SK-N-MC (cell line): ENCODE data around the gene ATCAY.
"Not testable (repeated sequence)": the region's sequence is repeated elsewhere in the genome, so short reads cannot be mapped to it uniquely, and the experiment has no call there.

Experiments
- DNase-seq: peaks from one replicate; pipeline ENCODE4 v3.0.0-alpha.2; 2011; ENCODE audit warnings: low read depth, low spot score
- H3K27ac ChIP-seq: fragments of 200-600 bp; sonication (generic); 2 replicates; pipeline ENCODE4 v1.5.1; 2016; ENCODE audit warnings: mixed run types
- H3K36me3 ChIP-seq: fragments of 200-600 bp; sonication (generic); 2 replicates; pipeline ENCODE4 v1.6.1; 2017; ENCODE audit warnings: antibody characterized with exemption, low read length, mixed read lengths; ENCODE audit not compliant: insufficient read depth
- H3K4me3 ChIP-seq: fragments of 200-600 bp; sonication (generic); 2 replicates; pipeline ENCODE4 v1.5.1; 2016
- H3K9ac ChIP-seq: fragments of 200-600 bp; sonication (generic); 2 replicates; pipeline ENCODE4 v1.8.0; 2017; ENCODE audit warnings: mixed run types, mixed read lengths; ENCODE audit not compliant: insufficient read length
- H3K9me3 ChIP-seq: fragments of 200-600 bp; sonication (generic); 2 replicates; pipeline ENCODE4 v1.6.1; 2017; ENCODE audit warnings: low read depth, mild to moderate bottlenecking, antibody characterized with exemption, low read length, moderate library complexity, mixed read lengths
- EZH2 ChIP-seq: fragments of 200-600 bp; sonication (generic); IDR thresholded peaks from one replicate; pipeline ENCODE4 v1.6.1; 2017; ENCODE audit warnings: antibody characterized with exemption
- FOXP2 ChIP-seq: optimal IDR thresholded peaks from 2 replicates; pipeline ENCODE3; 2011; ENCODE audit warnings: mild to moderate bottlenecking, moderate library complexity; ENCODE audit not compliant: insufficient read depth; ENCODE audit errors: extremely low read length, control extremely low read depth
- POLR2AphosphoS5 ChIP-seq: IDR thresholded peaks from 2 replicates; pipeline ENCODE4 v1.6.1; 2012; ENCODE audit warnings: mild to moderate bottlenecking, low read depth, low read length, borderline replicate concordance

The ATCAY gene

DNA sequence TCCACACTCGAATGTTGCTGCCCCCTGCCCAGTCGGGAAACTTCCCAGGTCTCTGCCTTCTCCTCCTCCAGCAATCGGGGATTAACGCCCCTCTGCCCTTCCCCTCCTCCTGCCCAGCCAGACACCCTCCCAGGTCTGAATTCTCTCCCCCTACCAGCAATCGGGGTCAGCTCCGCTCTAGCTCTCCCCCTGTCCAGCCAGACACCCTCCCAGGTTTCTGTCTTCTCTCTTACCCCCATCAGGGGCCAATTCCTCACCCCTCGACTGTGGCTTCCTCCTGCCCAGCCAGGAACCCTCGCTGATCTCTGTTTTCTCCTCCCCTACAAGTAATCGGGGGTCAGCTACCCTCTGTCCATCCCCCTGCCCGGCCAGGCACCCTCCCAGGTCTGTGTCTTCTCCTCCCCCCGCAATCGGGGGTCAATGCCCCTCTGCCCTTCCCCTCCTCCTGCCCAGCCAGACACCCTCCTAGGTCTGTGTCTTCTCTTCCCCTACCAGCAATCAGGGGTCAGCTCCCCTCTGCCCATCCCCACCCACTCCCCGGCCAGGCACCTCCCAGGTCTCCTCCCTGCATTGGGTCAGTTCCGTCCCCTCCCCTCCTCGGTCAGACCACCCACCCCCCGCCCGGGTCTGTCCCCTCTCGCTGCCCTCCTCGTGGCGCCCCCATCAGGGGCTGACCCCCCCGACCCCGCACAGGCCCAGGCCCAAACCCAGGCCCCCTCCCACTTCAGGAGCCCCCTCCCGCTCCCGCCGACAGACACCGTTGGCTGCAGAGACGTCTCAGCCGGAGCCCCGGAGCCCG, 12.3 kb upstream of the ATCAY start:
- DNase-seq: no peak
- no peaks in the 10 kb centered on the region for H3K9me3 ChIP-seq
- no peak overlapping the region for H3K4me3 ChIP-seq
- H3K9ac ChIP-seq: no peak overlapping the region
- H3K36me3 ChIP-seq: no peaks in the 10 kb centered on the region
- no peak overlapping the region for H3K27ac ChIP-seq
- TF ChIP-seq FOXP2 (no peak), EZH2 (no peak), POLR2AphosphoS5 (no peak)

DNA sequence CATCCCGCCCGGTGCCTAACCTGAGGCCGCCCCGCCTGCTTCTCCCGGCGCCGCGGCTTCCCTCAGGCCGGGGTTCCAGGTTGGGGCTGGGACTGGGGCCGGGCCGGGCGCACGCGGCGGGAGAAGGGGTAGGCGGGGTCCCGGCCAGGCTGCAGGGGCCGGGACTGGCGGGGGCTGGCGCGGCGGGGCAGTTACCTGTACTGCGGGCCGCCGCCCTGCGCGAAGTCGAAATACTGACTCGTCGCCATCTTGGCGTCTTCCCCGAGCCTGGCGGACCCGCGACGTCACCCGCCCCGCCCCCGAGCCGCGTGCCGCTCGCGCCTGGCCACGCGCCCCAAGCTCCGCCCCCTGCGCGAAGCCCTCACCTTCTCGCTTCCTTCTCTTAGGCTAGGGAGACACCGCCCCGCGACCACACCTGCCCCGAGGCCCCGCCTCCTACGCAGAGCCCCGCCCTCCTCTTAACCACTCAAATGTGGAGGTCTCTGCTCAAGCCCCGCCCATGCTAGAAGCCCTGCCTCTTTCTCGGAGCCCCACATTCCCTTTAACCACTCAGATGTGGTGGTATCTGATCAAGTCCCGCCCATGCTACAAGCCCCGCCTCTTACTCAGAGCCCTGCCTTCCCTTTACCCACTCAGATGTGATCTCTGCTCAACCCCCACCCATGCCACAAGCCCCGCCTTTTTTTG, 11.6 kb upstream of the ATCAY start, which contains the start of gene ZFR2:
ZFR2 (minus strand) TSS at position 269 of the 687 bp plus-strand sequence; CDS start at position 248, 21 bp downstream.
- DNase-seq: no peak
- Histone ChIP-seq H3K9ac (no peak within 1 kb of the TSS), H3K4me3 (no peak within 1 kb of the TSS), H3K27ac (no peak within 1 kb of the TSS), H3K36me3 (no peaks in the 10 kb centered on the region), H3K9me3 (no peaks in the 10 kb centered on the region)
- TF ChIP-seq FOXP2: no peak
- TF ChIP-seq POLR2AphosphoS5: no peak
- no peak for TF ChIP-seq EZH2

DNA sequence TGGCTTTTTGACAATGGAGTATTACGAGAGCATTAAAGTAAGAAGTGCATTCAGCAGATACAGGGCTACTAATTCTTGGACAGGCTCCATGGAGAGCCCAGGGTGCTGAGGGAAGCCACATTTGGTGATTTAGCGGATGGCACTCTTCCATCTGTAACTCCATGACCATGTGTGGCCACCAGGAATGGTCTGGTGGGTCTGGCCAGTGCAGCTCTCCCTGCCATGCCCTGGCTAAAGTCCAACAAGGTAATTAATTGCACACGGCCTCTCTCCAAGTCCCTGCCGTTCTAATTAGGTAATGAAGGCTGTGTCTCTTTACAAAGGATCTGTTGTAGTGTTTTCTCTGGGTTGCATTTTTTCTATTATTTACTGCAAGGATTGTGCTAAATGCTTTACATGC, 7.3 kb upstream of the ATCAY start:
- DNase-seq: no peak
- TF ChIP-seq EZH2: no peak
- TF ChIP-seq POLR2AphosphoS5: no peak
- no peak for TF ChIP-seq FOXP2
- H3K9me3 ChIP-seq: no peaks in the 10 kb centered on the region
- H3K4me3 ChIP-seq: no peak overlapping the region
- H3K9ac ChIP-seq: no peak overlapping the region
- H3K36me3 ChIP-seq: no peaks in the 10 kb centered on the region
- no peak overlapping the region for H3K27ac ChIP-seq

DNA sequence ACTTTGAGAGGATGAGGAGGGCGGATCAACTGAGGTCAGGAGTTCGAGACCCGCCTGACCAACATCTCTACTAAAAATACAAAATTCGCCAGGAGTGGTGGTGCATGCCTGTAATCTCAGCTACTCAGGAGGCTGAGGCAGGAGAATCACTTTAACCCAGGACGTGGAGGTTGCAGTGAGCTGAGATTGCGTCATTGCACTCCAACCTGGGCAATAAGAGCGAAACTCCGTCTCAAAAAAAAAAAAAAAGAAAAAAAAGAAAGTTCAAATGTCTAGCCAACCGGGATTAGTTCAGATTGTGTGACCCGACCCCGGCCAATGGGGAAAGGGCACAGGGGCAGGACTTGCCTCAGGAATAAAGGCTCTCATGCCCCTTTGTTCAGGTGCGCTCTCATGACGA, 5.8 kb upstream of the ATCAY start:
- not testable (repeated sequence) for H3K9ac ChIP-seq, H3K27ac ChIP-seq, H3K9me3 ChIP-seq, DNase-seq, H3K4me3 ChIP-seq, H3K36me3 ChIP-seq

DNA sequence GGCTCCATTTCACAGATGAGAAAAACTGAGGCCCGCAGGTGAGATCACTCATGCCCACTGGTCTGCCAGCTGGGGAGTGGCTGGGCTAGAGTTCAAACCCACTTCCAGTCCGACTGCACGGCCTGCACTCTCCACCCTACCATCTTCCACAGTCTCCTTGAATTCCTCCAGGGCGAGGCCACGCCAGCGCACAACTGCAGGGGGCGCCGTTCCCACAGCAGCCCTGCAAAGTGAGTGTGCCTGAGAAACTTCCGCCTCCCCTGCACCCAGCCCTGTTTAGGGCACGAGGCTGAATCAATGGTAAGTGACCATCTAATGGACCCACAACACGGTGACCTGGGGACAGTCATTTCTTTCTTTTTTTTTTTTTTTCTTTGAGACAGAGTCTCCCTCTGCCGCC, 829 bp upstream of the ATCAY start:
- Histone ChIP-seq H3K9ac (no peak overlapping the region), H3K27ac (no peak overlapping the region), H3K9me3 (no peaks in the 10 kb centered on the region), H3K36me3 (no peaks in the 10 kb centered on the region), H3K4me3 (no peak overlapping the region)
- TF ChIP-seq POLR2AphosphoS5: no peak
- no peak for TF ChIP-seq EZH2
- TF ChIP-seq FOXP2: no peak
- no peak for DNase-seq

DNA sequence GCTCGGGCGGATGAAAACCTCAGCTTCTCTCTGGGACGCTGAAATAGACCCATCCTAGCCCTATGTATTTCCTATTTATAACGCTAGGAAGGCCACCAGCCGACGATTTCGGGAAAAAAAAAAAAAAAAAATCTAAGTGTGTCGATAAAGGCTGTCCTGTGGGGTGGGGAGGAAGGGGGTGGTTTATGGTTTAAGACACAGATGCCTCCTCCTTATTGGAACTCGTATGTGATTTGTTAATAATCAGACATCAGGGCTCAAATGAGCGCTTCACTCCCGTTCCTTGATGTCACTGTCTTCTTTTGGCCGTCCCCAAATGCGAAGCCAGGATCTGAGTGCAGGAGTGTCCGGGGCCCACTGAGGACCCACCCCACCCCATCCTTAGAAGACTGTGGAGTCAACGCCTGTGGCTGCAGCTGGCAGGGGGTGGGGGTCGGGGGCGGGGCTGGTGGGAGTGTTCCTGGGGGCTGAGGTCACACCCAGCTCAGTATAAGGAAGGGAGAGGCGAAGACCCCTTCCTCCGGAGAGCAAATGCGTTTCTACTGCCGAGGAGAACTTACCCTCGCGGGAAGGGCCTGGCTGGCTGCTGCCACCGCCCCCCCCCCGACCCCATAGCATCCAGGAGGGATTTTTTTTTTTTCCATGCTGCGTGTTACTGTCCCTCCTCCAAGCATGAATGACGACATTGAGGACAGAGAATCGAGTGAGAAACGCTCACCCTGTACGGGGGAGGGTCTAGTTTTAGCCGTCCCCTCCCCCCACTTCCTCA, 971 bp downstream of the ATCAY start:
- Histone ChIP-seq H3K9ac (no peak overlapping the region), H3K4me3 (no peak overlapping the region), H3K36me3 (no peaks in the 10 kb centered on the region), H3K27ac (no peak overlapping the region), H3K9me3 (no peaks in the 10 kb centered on the region)
- DNase-seq: no peak
- TF ChIP-seq POLR2AphosphoS5 (no peak), EZH2 (no peak), FOXP2 (no peak)

DNA sequence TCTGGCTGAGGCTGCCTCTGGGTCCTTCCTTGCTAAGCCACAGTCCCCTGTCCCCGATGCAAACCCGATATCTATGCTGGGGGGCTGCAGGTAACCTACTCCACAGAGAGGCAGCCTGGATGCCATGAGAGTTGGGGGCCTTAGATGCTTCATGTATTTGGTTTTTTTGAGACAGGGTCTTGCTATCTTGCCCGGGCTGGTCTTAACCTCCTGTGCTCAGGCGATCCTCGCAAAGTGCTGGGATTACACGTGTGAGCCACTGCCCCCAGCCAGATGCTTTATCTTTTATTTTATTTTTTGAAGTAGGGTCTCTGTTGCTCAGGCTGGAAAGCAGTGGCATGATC, 1.5 kb downstream of the ATCAY start:
- Histone ChIP-seq H3K9ac (no peak overlapping the region), H3K27ac (no peak overlapping the region), H3K4me3 (no peak overlapping the region), H3K9me3 (no peaks in the 10 kb centered on the region), H3K36me3 (no peaks in the 10 kb centered on the region)
- TF ChIP-seq FOXP2 (no peak), POLR2AphosphoS5 (no peak), EZH2 (no peak)
- DNase-seq: no peak

DNA sequence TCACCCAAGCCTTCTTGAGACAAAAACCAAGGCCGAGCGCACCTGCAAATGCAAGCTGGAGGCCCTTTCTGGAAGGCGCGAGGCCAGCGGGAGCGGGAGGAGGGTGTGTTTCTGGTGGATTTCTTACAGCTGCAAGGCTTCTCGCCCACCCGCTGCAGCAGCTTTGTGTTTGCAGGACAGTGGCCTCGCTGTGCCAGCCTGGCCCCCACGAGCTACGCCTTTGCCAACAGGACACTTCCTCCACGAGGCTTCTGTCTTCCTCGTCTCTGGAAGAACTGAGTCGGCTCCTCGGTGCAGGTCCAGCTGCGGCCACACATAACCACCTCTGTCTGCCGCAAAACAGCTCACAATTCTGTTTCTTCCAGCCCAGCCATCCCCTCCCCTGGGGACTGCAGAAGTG, 10.1 kb downstream of the ATCAY start:
- H3K9ac ChIP-seq: no peak overlapping the region
- no peak for TF ChIP-seq FOXP2
- TF ChIP-seq POLR2AphosphoS5: no peak
- TF ChIP-seq EZH2: no peak
- H3K27ac ChIP-seq: no peak overlapping the region
- H3K4me3 ChIP-seq: no peak overlapping the region
- H3K36me3 ChIP-seq: no peaks in the 10 kb centered on the region
- DNase-seq: no peak
- H3K9me3 ChIP-seq: no peaks in the 10 kb centered on the region
